MM.1S (cell line): ENCODE results near the gene SPACA7.

Source experiments
- EZH2 ChIP-seq: fragments of 300-600 bp; sonication (generic); optimal IDR thresholded peaks from 2 replicates; pipeline ENCODE3; 2017; ENCODE audit warnings: low read depth, mild to moderate bottlenecking, antibody characterized with exemption, low read length, mixed read lengths
- TF ChIP-seq, protein P1 (sequence below): fragments of 300-600 bp; sonication (generic); IDR thresholded peaks from 2 replicates; pipeline ENCODE4 v1.5.1; 2016; ENCODE audit warnings: antibody characterized with exemption, low read length, mixed read lengths

DNA sequence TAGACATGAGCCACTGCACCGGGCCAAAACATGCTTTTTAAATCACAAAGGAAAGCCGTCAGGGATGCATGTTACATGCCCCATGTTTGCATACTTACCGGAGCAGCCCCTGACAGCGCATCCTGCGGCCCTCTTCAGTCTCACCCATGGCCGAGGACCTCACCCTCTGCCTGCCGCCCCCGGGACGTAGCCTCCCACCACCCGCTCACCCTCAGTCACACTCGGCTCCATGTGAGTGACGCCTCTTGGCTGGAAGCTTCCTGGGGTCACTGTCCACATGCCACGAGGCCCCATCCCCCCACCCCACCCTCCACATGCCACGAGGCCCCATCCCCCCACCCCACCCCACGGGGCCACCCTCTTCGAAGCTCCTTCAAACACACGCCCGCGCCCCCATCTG lies 46.1 kb upstream of the SPACA7 start:
- TF ChIP-seq, protein P1, sequence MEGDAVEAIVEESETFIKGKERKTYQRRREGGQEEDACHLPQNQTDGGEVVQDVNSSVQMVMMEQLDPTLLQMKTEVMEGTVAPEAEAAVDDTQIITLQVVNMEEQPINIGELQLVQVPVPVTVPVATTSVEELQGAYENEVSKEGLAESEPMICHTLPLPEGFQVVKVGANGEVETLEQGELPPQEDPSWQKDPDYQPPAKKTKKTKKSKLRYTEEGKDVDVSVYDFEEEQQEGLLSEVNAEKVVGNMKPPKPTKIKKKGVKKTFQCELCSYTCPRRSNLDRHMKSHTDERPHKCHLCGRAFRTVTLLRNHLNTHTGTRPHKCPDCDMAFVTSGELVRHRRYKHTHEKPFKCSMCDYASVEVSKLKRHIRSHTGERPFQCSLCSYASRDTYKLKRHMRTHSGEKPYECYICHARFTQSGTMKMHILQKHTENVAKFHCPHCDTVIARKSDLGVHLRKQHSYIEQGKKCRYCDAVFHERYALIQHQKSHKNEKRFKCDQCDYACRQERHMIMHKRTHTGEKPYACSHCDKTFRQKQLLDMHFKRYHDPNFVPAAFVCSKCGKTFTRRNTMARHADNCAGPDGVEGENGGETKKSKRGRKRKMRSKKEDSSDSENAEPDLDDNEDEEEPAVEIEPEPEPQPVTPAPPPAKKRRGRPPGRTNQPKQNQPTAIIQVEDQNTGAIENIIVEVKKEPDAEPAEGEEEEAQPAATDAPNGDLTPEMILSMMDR = no peak
- TF ChIP-seq EZH2 = no peak
